Astrocyte (in vitro differentiated cells and primary cell): Measurements from ENCODE around the gene FBXL12. TPM values are rescaled to one million over a fixed set of nuclear protein-coding genes. Genes with fewer than 3 reads are reported as not detected.
A peak's percentile ranks its signal among the peaks of the same experiment; 100 is the strongest.
"Not testable (repeated sequence)": the region's sequence is repeated elsewhere in the genome, so short reads cannot be mapped to it uniquely, and the experiment has no call there.

ENCODE experiments used
- DNase-seq: peaks from one replicate; pipeline ENCODE4 v3.0.0-alpha.2; 2010; ENCODE audit warnings: low read depth
- FAIRE-seq: peaks from 2 replicates; lab custom pipeline; 2011; peaks lifted over from hg19 to GRCh38; lab: Jason Lieb, UNC
- H2AFZ ChIP-seq: 2 replicates; pipeline ENCODE4 v1.6.0; 2012; ENCODE audit warnings: low read depth, low read length, inconsistent platforms
- H3K27ac ChIP-seq: 2 replicates; pipeline ENCODE4 v1.5.1; 2011; ENCODE audit warnings: low read depth, low read length, inconsistent platforms
- H3K27me3 ChIP-seq: 2 replicates; pipeline ENCODE4 v1.6.0; 2011; ENCODE audit warnings: low read length, inconsistent platforms; ENCODE audit not compliant: insufficient read depth
- H3K36me3 ChIP-seq: 2 replicates; pipeline ENCODE4 v1.5.1; 2011; ENCODE audit warnings: low read length, inconsistent platforms; ENCODE audit not compliant: insufficient read depth
- H3K4me1 ChIP-seq: 2 replicates; pipeline ENCODE4 v1.5.1; 2011; ENCODE audit warnings: low read length, inconsistent platforms; ENCODE audit not compliant: insufficient read depth
- H3K4me2 ChIP-seq: 2 replicates; pipeline ENCODE4 v1.6.0; 2012; ENCODE audit warnings: low read length, inconsistent platforms
- H3K4me3 ChIP-seq: 2 replicates; pipeline ENCODE4 v1.5.1; 2011; ENCODE audit warnings: low read depth, mild to moderate bottlenecking, low read length, inconsistent platforms; ENCODE audit not compliant: insufficient read depth
- H3K79me2 ChIP-seq: 2 replicates; pipeline ENCODE4 v1.6.0; 2012; ENCODE audit warnings: mild to moderate bottlenecking, low read length, inconsistent platforms; ENCODE audit not compliant: insufficient read depth
- H3K9ac ChIP-seq: 2 replicates; pipeline ENCODE4 v1.6.0; 2012; ENCODE audit warnings: mild to moderate bottlenecking, low read length, inconsistent platforms
- H3K9me3 ChIP-seq: 2 replicates; pipeline ENCODE4 v1.5.1; 2012; ENCODE audit warnings: low read depth, mild to moderate bottlenecking, low read length, inconsistent platforms; ENCODE audit not compliant: insufficient read depth
- H4K20me1 ChIP-seq: 2 replicates; pipeline ENCODE4 v1.6.0; 2012; ENCODE audit warnings: low read length, inconsistent platforms; ENCODE audit not compliant: insufficient read depth
- H3K27ac Mint-ChIP-seq: one replicate; pipeline ENCODE4 v1.8.0; 2021; ENCODE audit warnings: mild to moderate bottlenecking, mixed read lengths; ENCODE audit not compliant: unreplicated experiment
- H3K27me3 Mint-ChIP-seq: one replicate; pipeline ENCODE4 v1.8.0; 2021; ENCODE audit warnings: low read depth, mixed read lengths; ENCODE audit not compliant: unreplicated experiment
- H3K36me3 Mint-ChIP-seq: one replicate; pipeline ENCODE4 v1.8.0; 2021; ENCODE audit warnings: low read depth, mixed read lengths; ENCODE audit not compliant: unreplicated experiment
- H3K4me1 Mint-ChIP-seq: one replicate; pipeline ENCODE4 v1.8.0; 2021; ENCODE audit warnings: low read depth, mixed read lengths; ENCODE audit not compliant: unreplicated experiment
- H3K4me3 Mint-ChIP-seq: one replicate; pipeline ENCODE4 v1.8.0; 2021; ENCODE audit warnings: mild to moderate bottlenecking, moderate library complexity, mixed read lengths; ENCODE audit not compliant: unreplicated experiment
- H3K9me3 Mint-ChIP-seq: one replicate; pipeline ENCODE4 v1.8.0; 2021; ENCODE audit warnings: mild to moderate bottlenecking, mixed read lengths; ENCODE audit not compliant: unreplicated experiment
- EZH2 ChIP-seq: IDR thresholded peaks from 2 replicates; pipeline ENCODE4 v1.6.1; 2012; ENCODE audit warnings: mild to moderate bottlenecking, low read length, inconsistent platforms; ENCODE audit not compliant: insufficient read depth
- total RNA-seq: library from RNA; stranded (reverse); gene quantifications from 2 replicates; pipeline ENCODE4 v1.2.1, GENCODE V29; 2021
- TF ChIP-seq, protein P1 (sequence below): IDR thresholded peaks from 2 replicates; pipeline ENCODE4 v1.5.1; 2011; ENCODE audit warnings: low read depth, mild to moderate bottlenecking, inconsistent platforms, low read length, moderate library complexity; ENCODE audit not compliant: insufficient read depth

FBXL12 gene
- total RNA-seq, 1 donor from 2014 or later, result 54.2 TPM

DNA sequence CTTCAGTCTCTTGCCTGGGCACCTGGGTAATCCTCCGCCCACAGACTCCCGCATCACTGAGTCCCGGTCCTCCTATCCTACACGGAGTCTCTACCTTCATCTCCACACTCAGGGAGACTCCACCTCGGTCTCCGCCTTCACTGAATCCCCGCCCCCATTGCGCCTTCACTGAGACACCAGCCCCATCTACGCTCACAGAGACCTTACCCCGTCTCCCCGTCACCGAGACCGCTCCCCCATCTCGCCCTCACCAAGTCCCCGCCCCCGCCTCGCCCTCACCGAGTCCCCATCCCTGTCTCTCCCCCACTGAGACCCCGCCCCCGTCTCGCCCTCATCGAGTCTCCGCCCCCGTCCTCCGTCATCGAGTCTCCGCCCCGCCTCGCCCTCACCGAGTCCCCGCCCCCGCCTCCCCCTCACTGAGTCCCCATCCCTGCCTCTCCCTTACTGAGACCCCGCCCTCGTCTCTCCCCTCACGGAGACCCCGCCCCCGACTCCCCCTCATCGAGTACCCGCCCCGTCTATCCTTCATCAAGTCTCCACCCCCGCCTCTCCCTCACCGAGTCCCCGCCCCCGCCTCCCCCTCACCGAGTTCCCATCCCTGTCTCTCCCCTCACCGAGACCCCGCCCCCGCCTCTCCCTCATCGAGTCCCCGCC lies 27.2 kb downstream of the FBXL12 start:
- Histone ChIP-seq H3K36me3 (no peaks in the 10 kb centered on the region), H3K4me3 (peak overlapping the region; percentile 64), H4K20me1 (no peaks in the 10 kb centered on the region), H3K27ac (peak overlapping the region; percentile 70), H3K9ac (peak overlapping the region; percentile 83), H2AFZ (peak overlapping the region; percentile 77), H3K9me3 (peaks cover 3% of the 10 kb centered on the region), H3K4me2 (peak overlapping the region; percentile 97), H3K4me1 (no peaks in the 10 kb centered on the region), H3K27me3 (no peaks in the 10 kb centered on the region), H3K79me2 (no peaks in the 10 kb centered on the region)
- Mint-ChIP-seq H3K4me3 (peak overlapping the region; percentile 83), H3K36me3 (peaks cover 7% of the 10 kb centered on the region), H3K9me3 (peaks cover 3% of the 10 kb centered on the region), H3K27ac (peak overlapping the region; percentile 81), H3K27me3 (no peaks in the 10 kb centered on the region), H3K4me1 (peaks cover 14% of the 10 kb centered on the region)
- DNase-seq (peak; percentile 86), FAIRE-seq (no peak)
- no peak for TF ChIP-seq EZH2
- TF ChIP-seq, protein P1, sequence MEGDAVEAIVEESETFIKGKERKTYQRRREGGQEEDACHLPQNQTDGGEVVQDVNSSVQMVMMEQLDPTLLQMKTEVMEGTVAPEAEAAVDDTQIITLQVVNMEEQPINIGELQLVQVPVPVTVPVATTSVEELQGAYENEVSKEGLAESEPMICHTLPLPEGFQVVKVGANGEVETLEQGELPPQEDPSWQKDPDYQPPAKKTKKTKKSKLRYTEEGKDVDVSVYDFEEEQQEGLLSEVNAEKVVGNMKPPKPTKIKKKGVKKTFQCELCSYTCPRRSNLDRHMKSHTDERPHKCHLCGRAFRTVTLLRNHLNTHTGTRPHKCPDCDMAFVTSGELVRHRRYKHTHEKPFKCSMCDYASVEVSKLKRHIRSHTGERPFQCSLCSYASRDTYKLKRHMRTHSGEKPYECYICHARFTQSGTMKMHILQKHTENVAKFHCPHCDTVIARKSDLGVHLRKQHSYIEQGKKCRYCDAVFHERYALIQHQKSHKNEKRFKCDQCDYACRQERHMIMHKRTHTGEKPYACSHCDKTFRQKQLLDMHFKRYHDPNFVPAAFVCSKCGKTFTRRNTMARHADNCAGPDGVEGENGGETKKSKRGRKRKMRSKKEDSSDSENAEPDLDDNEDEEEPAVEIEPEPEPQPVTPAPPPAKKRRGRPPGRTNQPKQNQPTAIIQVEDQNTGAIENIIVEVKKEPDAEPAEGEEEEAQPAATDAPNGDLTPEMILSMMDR, result no peak

DNA sequence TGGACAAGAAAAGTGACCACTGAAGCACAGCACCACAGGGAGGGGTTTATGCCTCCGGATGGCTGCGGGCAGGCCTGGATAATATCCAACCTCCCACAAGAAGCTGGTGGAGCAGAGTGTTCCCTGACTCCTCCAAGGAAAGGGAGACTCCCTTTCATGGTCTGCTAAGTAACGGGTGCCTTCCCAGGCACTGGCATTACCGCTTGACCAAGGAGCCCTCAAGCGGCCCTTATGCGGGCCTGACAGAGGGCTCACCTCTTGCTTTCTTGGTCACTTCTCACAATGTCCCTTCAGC lies 27.9 kb downstream of the FBXL12 start:
- not testable (repeated sequence) for H3K4me3 ChIP-seq, H3K9me3 ChIP-seq, H3K9me3 Mint-ChIP-seq, H3K27me3 ChIP-seq, H4K20me1 ChIP-seq, H3K36me3 ChIP-seq, H3K4me1 ChIP-seq, H3K27me3 Mint-ChIP-seq, FAIRE-seq, H3K36me3 Mint-ChIP-seq, H2AFZ ChIP-seq, H3K9ac ChIP-seq, H3K79me2 ChIP-seq, H3K27ac ChIP-seq, H3K4me2 ChIP-seq, DNase-seq
- Mint-ChIP-seq H3K4me1 (peaks cover 14% of the 10 kb centered on the region), H3K4me3 (peak overlapping the region; percentile 77), H3K27ac (peak overlapping the region; percentile 81)

DNA sequence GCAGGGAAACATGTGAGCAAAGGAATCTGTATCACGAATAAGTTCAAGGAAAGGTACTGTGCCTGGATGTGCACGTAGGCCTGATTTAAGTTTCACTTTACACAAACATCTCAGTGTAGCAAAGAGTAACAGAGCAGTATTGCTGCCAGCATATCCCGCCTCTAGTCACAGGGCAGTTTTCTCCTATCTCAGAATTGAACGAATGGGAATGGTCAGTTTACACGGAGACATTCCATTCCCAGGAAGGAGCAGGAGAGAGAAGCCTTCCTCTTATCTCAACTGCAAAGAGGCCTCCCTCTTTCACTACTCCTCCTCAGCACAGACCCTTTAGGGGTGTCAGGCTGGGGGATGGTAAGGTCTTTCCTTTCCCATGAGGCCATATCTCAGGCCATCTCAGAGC lies 29.3 kb downstream of the FBXL12 start:
- not testable (repeated sequence) for H3K9me3 Mint-ChIP-seq, H3K27me3 ChIP-seq, H3K9ac ChIP-seq, FAIRE-seq, H2AFZ ChIP-seq, H3K4me2 ChIP-seq, H3K79me2 ChIP-seq, H3K4me1 ChIP-seq, H3K36me3 Mint-ChIP-seq, H3K9me3 ChIP-seq, DNase-seq, H3K4me3 ChIP-seq, H3K27me3 Mint-ChIP-seq, H3K4me3 Mint-ChIP-seq, H3K36me3 ChIP-seq, H4K20me1 ChIP-seq, H3K27ac ChIP-seq
- peaks cover 18% of the 10 kb centered on the region for H3K4me1 Mint-ChIP-seq
- peak overlapping the region; percentile 41 for H3K27ac Mint-ChIP-seq
